ENCODE measurements around the gene RNF123. TPM values are rescaled to one million over a fixed set of nuclear protein-coding genes. Genes with fewer than 3 reads are reported as not detected.

Gene RNF123
- total RNA-seq, 1 experiment from 2014 or later = 47.1 TPM

DNA sequence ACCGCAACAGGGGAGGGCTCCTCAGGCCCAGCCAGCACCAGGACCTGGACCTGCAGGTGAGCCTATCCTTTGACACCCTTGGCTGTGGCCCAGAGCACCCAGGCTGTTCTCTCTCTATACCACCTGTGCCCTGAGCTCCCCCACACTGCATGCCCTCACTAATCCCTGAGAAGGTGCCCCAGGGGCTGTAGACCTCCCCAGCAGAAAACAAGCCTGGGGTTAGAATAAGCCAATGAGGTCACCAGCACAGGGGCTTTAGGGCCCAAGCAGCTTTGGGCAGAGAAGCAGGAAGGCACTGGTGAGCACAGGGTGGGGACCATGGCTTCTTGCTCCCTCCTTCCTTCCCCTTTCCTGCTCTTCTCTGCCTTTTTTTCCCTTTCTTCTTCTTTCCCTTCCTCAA, 25.5 kb upstream of the RNF123 start:
- ChIA-PET POLR2A (interaction anchor here (0.6 to 1.0 kb wide), 2 partner anchors 124 to 214 kb away, joined by 3 read pairs; no protein-coding TSS in a partner anchor), CTCF (interaction anchor here (0.9 to 5.8 kb wide), 6 partner anchors 8 to 124 kb away, joined by 3 to 69 read pairs (median 3); no protein-coding TSS in a partner anchor)
- ATAC-seq (no peak), DNase-seq (ENCODE audit: low spot score) (no peak)
- TF ChIP-seq, protein P1, sequence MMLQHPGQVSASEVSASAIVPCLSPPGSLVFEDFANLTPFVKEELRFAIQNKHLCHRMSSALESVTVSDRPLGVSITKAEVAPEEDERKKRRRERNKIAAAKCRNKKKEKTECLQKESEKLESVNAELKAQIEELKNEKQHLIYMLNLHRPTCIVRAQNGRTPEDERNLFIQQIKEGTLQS (CRISPR knock-in tag; conservative IDR thresholded peaks at IDR 0.05) = no peak
- TF ChIP-seq ZNF423 (CRISPR knock-in tag; IDR thresholded peaks at IDR 0.05) (no peak), MXD4 (CRISPR knock-in tag; IDR thresholded peaks at IDR 0.05; ENCODE audit: borderline replicate concordance) (no peak), GRHL2 (CRISPR knock-in tag; IDR thresholded peaks at IDR 0.05; ENCODE audit: insufficient replicate concordance, severe bottlenecking) (no peak), ZSCAN18 (CRISPR knock-in tag; IDR thresholded peaks at IDR 0.05) (no peak), SMAD3 (CRISPR knock-in tag; IDR thresholded peaks at IDR 0.05; ENCODE audit: borderline replicate concordance) (no peak)
- no peaks in the 10 kb centered on the region for H3K9me3 Mint-ChIP-seq
- no peaks in the 10 kb centered on the region for H3K36me3 Mint-ChIP-seq
- H3K27me3 Mint-ChIP-seq (ENCODE audit: low read depth) = no peaks in the 10 kb centered on the region
- no peak overlapping the region for H3K4me3 Mint-ChIP-seq
- peaks cover 13% of the 10 kb centered on the region for H3K4me1 Mint-ChIP-seq
- no peak overlapping the region for H3K27ac Mint-ChIP-seq

DNA sequence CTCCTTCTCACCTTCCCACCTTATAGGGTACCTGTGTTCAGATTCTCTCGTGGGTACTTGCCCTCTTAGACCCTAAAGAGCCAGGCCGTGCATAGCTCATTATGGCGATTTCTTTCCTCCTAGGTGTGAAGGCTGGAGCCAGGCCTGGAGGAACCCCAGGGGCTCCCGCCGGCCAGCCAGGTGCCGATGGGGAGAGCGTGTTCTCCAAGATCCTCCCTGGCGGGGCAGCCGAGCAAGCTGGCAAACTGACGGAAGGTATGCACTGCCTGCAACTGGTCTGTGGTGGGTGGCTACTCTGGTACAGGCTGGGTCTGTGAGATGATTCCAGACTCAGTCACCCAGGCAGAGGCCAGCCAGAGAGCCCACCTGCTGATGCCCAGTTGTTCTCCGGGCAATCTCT, 25.1 kb upstream of the RNF123 start:
- no peaks in the 10 kb centered on the region for H3K9me3 Mint-ChIP-seq
- no peak for ATAC-seq
- DNase-seq (ENCODE audit: low spot score) = no peak
- H3K4me3 Mint-ChIP-seq = no peak overlapping the region
- H3K27ac Mint-ChIP-seq = no peak overlapping the region
- H3K4me1 Mint-ChIP-seq = peaks cover 13% of the 10 kb centered on the region
- no peaks in the 10 kb centered on the region for H3K27me3 Mint-ChIP-seq (ENCODE audit: low read depth)
- ChIA-PET CTCF (interaction anchor here (0.7 to 5.8 kb wide), 6 partner anchors 11 to 530 kb away, joined by 3 to 69 read pairs (median 3); no protein-coding TSS in a partner anchor), POLR2A (interaction anchor here (0.6 to 1.0 kb wide), 2 partner anchors 124 to 142 kb away, joined by 3 read pairs; no protein-coding TSS in a partner anchor)
- H3K36me3 Mint-ChIP-seq = no peaks in the 10 kb centered on the region
- TF ChIP-seq IRF2 (CRISPR knock-in tag; IDR thresholded peaks at IDR 0.05; ENCODE audit: borderline replicate concordance, low read depth) = no peak
- TF ChIP-seq EMX1 (CRISPR knock-in tag; IDR thresholded peaks at IDR 0.05) = no peak
- TF ChIP-seq HMGXB4 (CRISPR knock-in tag; IDR thresholded peaks at IDR 0.05) = no peak
- TF ChIP-seq ZNF121 (CRISPR knock-in tag; IDR thresholded peaks at IDR 0.05) = no peak
- no peak for TF ChIP-seq ZBTB21 (CRISPR knock-in tag; IDR thresholded peaks at IDR 0.05; ENCODE audit: borderline replicate concordance)
- TF ChIP-seq ZSCAN18 (CRISPR knock-in tag; IDR thresholded peaks at IDR 0.05) = no peak
- TF ChIP-seq AFF4 (CRISPR knock-in tag; IDR thresholded peaks at IDR 0.05; ENCODE audit: borderline replicate concordance) = no peak
- no peak for TF ChIP-seq CREB1 (CRISPR knock-in tag; IDR thresholded peaks at IDR 0.05)
- TF ChIP-seq ELF4 (CRISPR knock-in tag; IDR thresholded peaks at IDR 0.05; ENCODE audit: low read depth) = no peak
- TF ChIP-seq, protein P2, sequence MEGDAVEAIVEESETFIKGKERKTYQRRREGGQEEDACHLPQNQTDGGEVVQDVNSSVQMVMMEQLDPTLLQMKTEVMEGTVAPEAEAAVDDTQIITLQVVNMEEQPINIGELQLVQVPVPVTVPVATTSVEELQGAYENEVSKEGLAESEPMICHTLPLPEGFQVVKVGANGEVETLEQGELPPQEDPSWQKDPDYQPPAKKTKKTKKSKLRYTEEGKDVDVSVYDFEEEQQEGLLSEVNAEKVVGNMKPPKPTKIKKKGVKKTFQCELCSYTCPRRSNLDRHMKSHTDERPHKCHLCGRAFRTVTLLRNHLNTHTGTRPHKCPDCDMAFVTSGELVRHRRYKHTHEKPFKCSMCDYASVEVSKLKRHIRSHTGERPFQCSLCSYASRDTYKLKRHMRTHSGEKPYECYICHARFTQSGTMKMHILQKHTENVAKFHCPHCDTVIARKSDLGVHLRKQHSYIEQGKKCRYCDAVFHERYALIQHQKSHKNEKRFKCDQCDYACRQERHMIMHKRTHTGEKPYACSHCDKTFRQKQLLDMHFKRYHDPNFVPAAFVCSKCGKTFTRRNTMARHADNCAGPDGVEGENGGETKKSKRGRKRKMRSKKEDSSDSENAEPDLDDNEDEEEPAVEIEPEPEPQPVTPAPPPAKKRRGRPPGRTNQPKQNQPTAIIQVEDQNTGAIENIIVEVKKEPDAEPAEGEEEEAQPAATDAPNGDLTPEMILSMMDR (IDR thresholded peaks at IDR 0.05) = no peak
